Measurements from ENCODE around the gene SORBS2.

Gene SORBS2

GRCh38 chr4:185772391-185773093 lies 39.5 kb downstream of the SORBS2 start:
- in situ Hi-C loops (cut with HindIII; ENCODE audit: low pct_unique_long_range_greater_than_20kb, low sequenced_read_pairs), result no loop called here
- DNase-seq (ENCODE audit: low read depth in 1 of 2, low spot score in 1 of 2), result no peak
- TF ChIP-seq JUND (IDR thresholded peaks at IDR 0.05; ENCODE audit: low read depth), result no peak

GRCh38 chr4:185771711-185772390 lies 40.1 kb downstream of the SORBS2 start:
- in situ Hi-C loops (cut with HindIII; ENCODE audit: low pct_unique_long_range_greater_than_20kb, low sequenced_read_pairs), result no loop called here
- no peak for DNase-seq (ENCODE audit: low read depth in 1 of 2, low spot score in 1 of 2)
- TF ChIP-seq JUND (IDR thresholded peaks at IDR 0.05; ENCODE audit: low read depth), result no peak

DNA sequence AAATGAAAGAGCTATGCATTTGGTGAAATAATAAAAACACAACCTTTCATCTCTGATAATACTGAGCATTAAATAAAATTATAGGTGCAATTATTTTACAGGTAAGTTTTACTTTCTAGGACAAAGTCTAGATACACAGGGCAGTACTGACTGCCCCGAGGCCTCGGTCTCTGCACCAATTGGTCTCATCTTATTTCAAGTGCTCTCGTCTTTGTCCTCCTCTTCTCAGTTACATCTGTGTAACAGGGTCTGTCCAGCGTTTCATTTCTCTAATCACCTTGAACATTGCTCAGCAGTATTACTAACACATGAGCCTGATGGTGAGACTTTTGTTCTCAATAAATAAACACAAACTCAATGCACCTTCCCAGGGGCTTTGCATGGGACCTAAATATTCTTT lies 44.5 kb downstream of the SORBS2 start:
- no peak for DNase-seq (ENCODE audit: low read depth in 1 of 2, low spot score in 1 of 2)
- TF ChIP-seq JUND (IDR thresholded peaks at IDR 0.05; ENCODE audit: low read depth), result no peak
- in situ Hi-C loops (cut with HindIII; ENCODE audit: low pct_unique_long_range_greater_than_20kb, low sequenced_read_pairs), result no loop called here

DNA sequence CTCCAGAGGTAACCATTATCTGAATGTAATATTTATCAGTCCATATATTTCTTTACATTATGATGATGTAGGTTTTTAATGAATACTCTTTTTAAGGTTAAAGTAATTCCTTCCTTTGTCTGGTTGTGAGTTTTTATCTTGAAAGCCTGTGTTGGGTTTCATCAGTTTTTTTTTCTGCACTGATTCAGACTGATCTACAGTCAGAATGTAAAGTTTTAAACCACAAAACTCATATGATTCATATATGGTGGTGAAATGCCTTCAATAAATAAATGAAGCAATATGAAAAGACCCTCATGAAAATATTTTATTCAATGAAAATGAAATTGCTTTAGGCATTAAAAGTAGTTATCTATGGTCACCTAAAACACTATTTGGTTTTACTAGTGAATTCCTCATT lies 47.1 kb downstream of the SORBS2 start:
- no peak for TF ChIP-seq JUND (IDR thresholded peaks at IDR 0.05; ENCODE audit: low read depth)
- no peak for DNase-seq (ENCODE audit: low read depth in 1 of 2, low spot score in 1 of 2)
- in situ Hi-C loops (cut with HindIII; ENCODE audit: low pct_unique_long_range_greater_than_20kb, low sequenced_read_pairs), result no loop called here

DNA sequence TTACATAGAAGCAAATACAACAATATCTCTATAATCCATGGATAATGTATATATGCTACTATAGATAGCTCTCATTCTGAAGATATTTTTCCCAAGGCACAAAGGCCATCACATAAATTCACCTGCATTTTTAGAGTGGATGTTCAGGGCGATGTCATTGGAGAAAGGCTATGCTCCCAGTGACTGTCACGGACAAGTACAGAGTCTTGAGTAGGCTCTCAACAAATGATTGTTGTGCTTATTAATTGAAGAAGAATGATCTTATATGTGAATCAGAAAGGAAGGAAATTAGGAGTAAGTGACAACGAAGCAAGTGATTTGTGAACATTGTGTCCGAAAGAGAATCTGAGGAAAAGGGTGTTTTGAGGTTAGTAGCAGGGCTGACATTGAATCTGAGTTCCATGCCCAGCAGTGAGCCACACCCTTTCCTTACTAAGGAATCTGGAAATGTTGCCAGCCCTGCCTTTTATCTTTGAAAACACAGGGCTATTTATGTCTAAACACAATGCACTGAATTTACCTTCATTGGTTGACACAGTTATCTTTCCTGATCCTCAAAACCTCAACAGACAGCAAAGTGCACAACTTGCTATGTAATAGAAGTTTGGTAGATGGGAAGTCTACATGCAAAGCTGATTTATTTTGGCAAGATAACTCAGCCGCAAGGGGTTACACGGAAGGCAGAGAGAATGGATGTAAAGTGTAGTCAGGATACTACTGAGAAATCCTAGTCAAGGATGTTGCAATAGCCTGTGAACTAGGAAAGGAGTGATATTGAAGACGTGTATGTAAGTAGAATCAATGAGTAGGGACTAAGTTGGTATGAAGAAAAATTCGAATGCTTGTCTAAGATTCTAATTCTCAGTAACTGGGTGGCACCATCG lies 50.4 kb downstream of the SORBS2 start:
- no peak for DNase-seq (ENCODE audit: low read depth in 1 of 2, low spot score in 1 of 2)
- in situ Hi-C loops (cut with HindIII; ENCODE audit: low pct_unique_long_range_greater_than_20kb, low sequenced_read_pairs), result no loop called here
- no peak for TF ChIP-seq JUND (IDR thresholded peaks at IDR 0.05; ENCODE audit: low read depth)

- in situ Hi-C loops (cut with HindIII; ENCODE audit: low pct_unique_long_range_greater_than_20kb, low sequenced_read_pairs), result no loop called here
- TF ChIP-seq JUND (IDR thresholded peaks at IDR 0.05; ENCODE audit: low read depth), result no peak
Observed at GRCh38 chr4:185758807-185759206, 53.2 kb downstream of the SORBS2 start.

DNA sequence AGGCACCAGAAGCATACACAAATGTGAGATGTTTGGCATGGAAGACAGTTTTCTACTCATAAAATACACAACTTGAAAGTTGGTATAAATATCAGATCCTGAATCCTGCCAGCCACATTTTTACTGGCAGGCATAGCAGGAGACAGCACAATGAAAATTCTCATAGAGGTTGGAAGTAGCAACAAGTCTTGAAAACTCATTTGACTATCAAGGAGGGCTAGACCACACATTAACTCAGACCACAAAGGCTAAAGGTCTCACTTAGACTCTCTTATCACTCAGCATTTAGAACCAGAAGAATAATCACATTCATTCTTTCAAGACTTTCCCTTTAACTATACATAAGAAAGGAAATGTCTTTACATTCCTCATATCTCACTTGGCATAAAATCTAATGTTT lies 56.5 kb downstream of the SORBS2 start:
- DNase-seq (ENCODE audit: low read depth in 1 of 2, low spot score in 1 of 2), result no peak
- in situ Hi-C loops (cut with HindIII; ENCODE audit: low pct_unique_long_range_greater_than_20kb, low sequenced_read_pairs), result no loop called here
- TF ChIP-seq JUND (IDR thresholded peaks at IDR 0.05; ENCODE audit: low read depth), result no peak

More at GRCh38 chr4:185758807-185759206, 53.2 kb downstream of the SORBS2 start:
- no peak for DNase-seq (ENCODE audit: low read depth in 1 of 2, low spot score in 1 of 2)

GRCh38 chr4:185754961-185755360 lies 57.0 kb downstream of the SORBS2 start:
- no peak for DNase-seq (ENCODE audit: low read depth in 1 of 2, low spot score in 1 of 2)
- no peak for TF ChIP-seq JUND (IDR thresholded peaks at IDR 0.05; ENCODE audit: low read depth)
- in situ Hi-C loops (cut with HindIII; ENCODE audit: low pct_unique_long_range_greater_than_20kb, low sequenced_read_pairs), result no loop called here

- no peak for TF ChIP-seq JUND (IDR thresholded peaks at IDR 0.05; ENCODE audit: low read depth)
- DNase-seq (ENCODE audit: low read depth in 1 of 2, low spot score in 1 of 2), result no peak
- in situ Hi-C loops (cut with HindIII; ENCODE audit: low pct_unique_long_range_greater_than_20kb, low sequenced_read_pairs), result no loop called here
Observed at GRCh38 chr4:185752872-185753271, 59.1 kb downstream of the SORBS2 start.

- no peak for DNase-seq (ENCODE audit: low read depth in 1 of 2, low spot score in 1 of 2)
- no peak for TF ChIP-seq JUND (IDR thresholded peaks at IDR 0.05; ENCODE audit: low read depth)
- in situ Hi-C loops (cut with HindIII; ENCODE audit: low pct_unique_long_range_greater_than_20kb, low sequenced_read_pairs), result no loop called here
Observed at GRCh38 chr4:185749858-185750257, 62.1 kb downstream of the SORBS2 start.

DNA sequence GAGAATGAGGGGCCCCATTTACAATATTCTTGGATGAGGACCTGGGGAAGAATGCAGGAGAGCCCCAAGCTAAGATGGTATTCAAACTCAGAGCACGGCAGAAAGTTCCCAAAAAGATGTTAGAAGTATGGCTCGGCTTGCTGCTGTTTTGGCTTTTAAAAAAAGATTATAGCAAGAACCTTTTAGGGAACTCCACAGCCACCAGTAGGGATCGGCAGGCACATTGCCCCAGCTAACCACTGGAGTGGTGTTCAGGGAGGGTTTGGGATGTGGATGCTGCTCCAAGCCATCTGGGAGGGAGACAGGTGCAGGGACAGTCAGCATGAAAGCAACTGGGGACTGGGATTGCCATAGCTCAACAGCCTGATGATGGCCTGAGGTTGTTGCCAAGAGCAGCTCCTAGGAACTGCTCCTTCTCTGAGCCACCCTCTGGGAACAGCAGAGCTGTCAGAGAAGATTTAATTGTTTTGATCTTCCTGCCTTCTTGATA lies 63.0 kb downstream of the SORBS2 start:
- in situ Hi-C loops (cut with HindIII; ENCODE audit: low pct_unique_long_range_greater_than_20kb, low sequenced_read_pairs), result no loop called here
- TF ChIP-seq JUND (IDR thresholded peaks at IDR 0.05; ENCODE audit: low read depth), result no peak
- DNase-seq (ENCODE audit: low read depth in 1 of 2, low spot score in 1 of 2), result no peak

DNA sequence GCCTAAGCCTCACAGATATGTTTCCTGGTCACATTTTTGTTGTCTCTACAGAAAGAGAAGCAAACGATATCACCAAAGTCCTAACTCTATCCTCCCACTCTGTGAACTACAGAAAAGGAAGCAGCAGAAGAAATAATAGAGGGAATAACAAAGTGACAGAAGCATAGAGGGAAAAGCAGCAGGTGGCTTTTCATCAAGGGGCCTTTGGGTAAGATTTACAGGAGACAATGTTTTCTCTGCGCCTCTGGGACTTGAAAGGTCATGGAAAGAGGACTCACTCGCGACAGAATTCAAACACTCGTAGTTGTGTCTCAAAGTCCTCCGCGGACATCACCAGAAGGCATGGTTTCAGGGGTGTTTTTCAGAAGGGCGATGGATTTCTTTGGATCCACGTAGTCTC lies 66.1 kb downstream of the SORBS2 start:
- no peak for DNase-seq (ENCODE audit: low read depth in 1 of 2, low spot score in 1 of 2)
- TF ChIP-seq JUND (IDR thresholded peaks at IDR 0.05; ENCODE audit: low read depth), result no peak
- in situ Hi-C loops (cut with HindIII; ENCODE audit: low pct_unique_long_range_greater_than_20kb, low sequenced_read_pairs), result no loop called here

DNA sequence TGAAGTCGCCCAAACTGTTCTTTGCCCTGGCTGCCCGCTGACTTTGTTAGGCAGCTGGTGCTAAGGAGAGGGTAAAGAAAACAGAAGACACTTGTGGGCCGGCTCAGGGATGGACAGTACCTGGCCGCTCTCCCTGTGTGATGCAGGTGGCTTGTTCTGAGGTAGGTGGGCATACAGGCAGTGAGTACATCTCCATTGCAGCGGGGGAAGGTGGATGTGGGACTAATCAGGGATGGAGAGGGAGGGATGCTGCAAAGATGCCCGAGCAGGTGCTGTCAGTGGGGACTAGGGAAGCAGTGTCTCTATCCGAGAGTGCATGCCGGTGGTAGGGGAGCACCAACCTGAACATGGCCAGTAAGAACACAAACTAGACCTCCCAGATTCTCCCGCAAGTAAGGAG lies 67.0 kb downstream of the SORBS2 start:
- DNase-seq (ENCODE audit: low read depth in 1 of 2, low spot score in 1 of 2), result no peak
- in situ Hi-C loops (cut with HindIII; ENCODE audit: low pct_unique_long_range_greater_than_20kb, low sequenced_read_pairs), result no loop called here
- TF ChIP-seq JUND (IDR thresholded peaks at IDR 0.05; ENCODE audit: low read depth), result no peak

Data from T47D (cell line).